Measurements from ENCODE around the gene ADGRE1. TPM values are rescaled to one million over a fixed set of nuclear protein-coding genes. Genes with fewer than 3 reads are reported as not detected.
A peak's percentile ranks its signal among the peaks of the same experiment; 100 is the strongest.

ADGRE1 gene
- total RNA-seq, 1 experiment from 2014 or later: not detected

- Histone ChIP-seq H3K27me3 (no peaks in the 10 kb centered on the region), H3K4me3 (no peak overlapping the region), H3K27ac (no peak overlapping the region), H3K9me3 (replicated peaks) (no peaks in the 10 kb centered on the region), H3K36me3 (no peaks in the 10 kb centered on the region), H3K4me1 (no peaks in the 10 kb centered on the region)
- no peak for DNase-seq
Observed at GRCh38 chr19:6911523-6911922, 24.1 kb downstream of the ADGRE1 start.

GRCh38 chr19:6914321-6914720 lies 26.9 kb downstream of the ADGRE1 start:
- H3K4me3 ChIP-seq: no peak overlapping the region
- no peak overlapping the region for H3K27ac ChIP-seq
- H3K27me3 ChIP-seq: no peaks in the 10 kb centered on the region
- H3K9me3 ChIP-seq (replicated peaks): no peaks in the 10 kb centered on the region
- H3K36me3 ChIP-seq: no peaks in the 10 kb centered on the region
- H3K4me1 ChIP-seq: no peaks in the 10 kb centered on the region
- no peak for DNase-seq

- no peak overlapping the region for H3K27ac ChIP-seq
- no peaks in the 10 kb centered on the region for H3K4me1 ChIP-seq
- H3K27me3 ChIP-seq: no peaks in the 10 kb centered on the region
- DNase-seq: no peak
- no peaks in the 10 kb centered on the region for H3K36me3 ChIP-seq
- H3K9me3 ChIP-seq (replicated peaks): no peaks in the 10 kb centered on the region
- H3K4me3 ChIP-seq: no peak overlapping the region
Observed at GRCh38 chr19:6916952-6917351, 29.6 kb downstream of the ADGRE1 start.

- H3K4me3 ChIP-seq: no peak overlapping the region
- no peak for DNase-seq
- H3K9me3 ChIP-seq (replicated peaks): no peaks in the 10 kb centered on the region
- no peaks in the 10 kb centered on the region for H3K4me1 ChIP-seq
- H3K36me3 ChIP-seq: no peaks in the 10 kb centered on the region
- H3K27ac ChIP-seq: no peak overlapping the region
- no peaks in the 10 kb centered on the region for H3K27me3 ChIP-seq
Observed at GRCh38 chr19:6925386-6925785, 38.0 kb downstream of the ADGRE1 start.

GRCh38 chr19:6925801-6926751 lies 38.7 kb downstream of the ADGRE1 start:
- no peaks in the 10 kb centered on the region for H3K36me3 ChIP-seq
- H3K27me3 ChIP-seq: no peaks in the 10 kb centered on the region
- no peaks in the 10 kb centered on the region for H3K9me3 ChIP-seq (replicated peaks)
- DNase-seq: no peak
- no peak overlapping the region for H3K27ac ChIP-seq
- H3K4me1 ChIP-seq: no peaks in the 10 kb centered on the region
- no peak overlapping the region for H3K4me3 ChIP-seq

GRCh38 chr19:6930190-6930589 lies 42.8 kb downstream of the ADGRE1 start:
- Histone ChIP-seq H3K36me3 (no peaks in the 10 kb centered on the region), H3K27ac (no peak overlapping the region), H3K4me1 (no peaks in the 10 kb centered on the region), H3K4me3 (no peak overlapping the region), H3K9me3 (replicated peaks) (no peaks in the 10 kb centered on the region), H3K27me3 (no peaks in the 10 kb centered on the region)
- DNase-seq: no peak

GRCh38 chr19:6935069-6935468 lies 47.7 kb downstream of the ADGRE1 start:
- Histone ChIP-seq H3K27ac (no peak overlapping the region), H3K4me3 (no peak overlapping the region), H3K9me3 (replicated peaks) (no peaks in the 10 kb centered on the region), H3K27me3 (no peaks in the 10 kb centered on the region), H3K36me3 (no peaks in the 10 kb centered on the region), H3K4me1 (no peaks in the 10 kb centered on the region)
- no peak for DNase-seq

GRCh38 chr19:6935618-6936017 lies 48.2 kb downstream of the ADGRE1 start:
- Histone ChIP-seq H3K9me3 (replicated peaks) (no peaks in the 10 kb centered on the region), H3K4me3 (no peak overlapping the region), H3K27me3 (no peaks in the 10 kb centered on the region), H3K4me1 (no peaks in the 10 kb centered on the region), H3K27ac (no peak overlapping the region), H3K36me3 (no peaks in the 10 kb centered on the region)
- no peak for DNase-seq

GRCh38 chr19:6945733-6946132 lies 58.4 kb downstream of the ADGRE1 start:
- no peaks in the 10 kb centered on the region for H3K36me3 ChIP-seq
- DNase-seq: no peak
- no peak overlapping the region for H3K4me3 ChIP-seq
- no peaks in the 10 kb centered on the region for H3K27me3 ChIP-seq
- no peak overlapping the region for H3K27ac ChIP-seq
- H3K9me3 ChIP-seq (replicated peaks): no peaks in the 10 kb centered on the region
- H3K4me1 ChIP-seq: no peaks in the 10 kb centered on the region

- Histone ChIP-seq H3K9me3 (replicated peaks) (no peaks in the 10 kb centered on the region), H3K27ac (no peak overlapping the region), H3K4me1 (no peaks in the 10 kb centered on the region), H3K4me3 (no peak overlapping the region), H3K27me3 (no peaks in the 10 kb centered on the region), H3K36me3 (no peaks in the 10 kb centered on the region)
- peak; percentile 6 to 10 for DNase-seq
Observed at GRCh38 chr19:6947745-6948144, 60.4 kb downstream of the ADGRE1 start.

- Histone ChIP-seq H3K27me3 (no peaks in the 10 kb centered on the region), H3K4me1 (no peaks in the 10 kb centered on the region), H3K4me3 (no peak overlapping the region), H3K27ac (no peak overlapping the region), H3K9me3 (replicated peaks) (no peaks in the 10 kb centered on the region), H3K36me3 (no peaks in the 10 kb centered on the region)
- DNase-seq: no peak
Observed at GRCh38 chr19:6948884-6949283, 61.5 kb downstream of the ADGRE1 start.

- H3K36me3 ChIP-seq: no peaks in the 10 kb centered on the region
- no peaks in the 10 kb centered on the region; the same call in 1 of the 2 replicates for H3K9me3 ChIP-seq (replicated peaks)
- no peak for DNase-seq
- H3K27ac ChIP-seq: no peak overlapping the region
- no peaks in the 10 kb centered on the region for H3K4me1 ChIP-seq
- H3K4me3 ChIP-seq: no peak overlapping the region
- no peaks in the 10 kb centered on the region for H3K27me3 ChIP-seq
Observed at GRCh38 chr19:6952956-6953355, 65.6 kb downstream of the ADGRE1 start.

- no peaks in the 10 kb centered on the region for H3K4me1 ChIP-seq
- H3K4me3 ChIP-seq: no peak overlapping the region
- H3K27ac ChIP-seq: no peak overlapping the region
- no peak for DNase-seq
- H3K27me3 ChIP-seq: no peaks in the 10 kb centered on the region
- no peaks in the 10 kb centered on the region; the same call in 1 of the 2 replicates for H3K9me3 ChIP-seq (replicated peaks)
- no peaks in the 10 kb centered on the region for H3K36me3 ChIP-seq
Observed at GRCh38 chr19:6955082-6955481, 67.7 kb downstream of the ADGRE1 start.

- no peaks in the 10 kb centered on the region for H3K36me3 ChIP-seq
- no peak overlapping the region for H3K27ac ChIP-seq
- no peaks in the 10 kb centered on the region; the same call in 1 of the 2 replicates for H3K9me3 ChIP-seq (replicated peaks)
- H3K4me3 ChIP-seq: no peak overlapping the region
- no peaks in the 10 kb centered on the region for H3K27me3 ChIP-seq
- DNase-seq: no peak
- no peaks in the 10 kb centered on the region for H3K4me1 ChIP-seq
Observed at GRCh38 chr19:6956573-6956972, 69.2 kb downstream of the ADGRE1 start.

GRCh38 chr19:6958791-6959190 lies 71.4 kb downstream of the ADGRE1 start:
- no peak for DNase-seq
- no peaks in the 10 kb centered on the region for H3K36me3 ChIP-seq

More at GRCh38 chr19:6958791-6959190, 71.4 kb downstream of the ADGRE1 start:
- no peaks in the 10 kb centered on the region; the same call in 1 of the 2 replicates for H3K9me3 ChIP-seq (replicated peaks)
- H3K4me3 ChIP-seq: no peak overlapping the region
- H3K27ac ChIP-seq: no peak overlapping the region
- H3K27me3 ChIP-seq: no peaks in the 10 kb centered on the region
- H3K4me1 ChIP-seq: no peaks in the 10 kb centered on the region

Data from SJCRH30 (cell line).